ENCODE data around the gene TTLL10. TPM values are rescaled to one million over a fixed set of nuclear protein-coding genes. Genes with fewer than 3 reads are reported as not detected.

TTLL10 gene
- total RNA-seq, 1 experiment from 2014 or later: not detected

DNA sequence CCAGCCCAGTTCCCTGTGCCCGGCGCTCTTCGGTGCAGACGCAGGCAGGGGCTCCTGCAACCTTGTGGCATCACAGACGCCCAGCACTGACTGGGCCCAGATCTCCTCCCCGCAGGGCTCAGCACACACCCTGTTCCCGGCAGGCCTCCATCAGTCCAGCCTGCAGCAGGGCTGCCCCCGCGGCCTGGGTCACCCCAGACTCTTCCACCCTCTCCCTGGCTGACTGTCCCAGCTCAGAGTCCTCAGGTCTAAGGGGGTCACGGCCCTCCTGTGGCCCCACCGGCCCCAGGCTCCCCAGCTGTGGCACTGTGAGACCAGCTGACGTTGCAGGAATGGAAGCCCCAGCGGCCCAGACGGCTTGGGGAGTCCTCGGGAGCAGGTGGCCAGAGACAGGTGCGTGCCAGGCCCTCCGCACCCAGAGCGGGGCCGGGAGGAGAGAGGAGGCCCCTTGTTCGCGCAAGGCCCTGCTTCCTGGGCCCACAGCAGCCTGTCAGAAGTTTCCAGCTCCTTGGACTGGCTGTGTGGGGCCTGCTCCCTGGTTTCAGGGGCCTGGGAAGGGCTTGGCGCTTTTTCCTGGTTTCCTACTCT lies 62.6 kb downstream of the TTLL10 start:
- no peak for DNase-seq (ENCODE audit: low read depth)

GRCh38 chr1:1236945-1237873 lies 63.5 kb downstream of the TTLL10 start:
- DNase-seq (ENCODE audit: low read depth): no peak

GRCh38 chr1:1237874-1238701 lies 64.4 kb downstream of the TTLL10 start:
- DNase-seq (ENCODE audit: low read depth): no peak

DNA sequence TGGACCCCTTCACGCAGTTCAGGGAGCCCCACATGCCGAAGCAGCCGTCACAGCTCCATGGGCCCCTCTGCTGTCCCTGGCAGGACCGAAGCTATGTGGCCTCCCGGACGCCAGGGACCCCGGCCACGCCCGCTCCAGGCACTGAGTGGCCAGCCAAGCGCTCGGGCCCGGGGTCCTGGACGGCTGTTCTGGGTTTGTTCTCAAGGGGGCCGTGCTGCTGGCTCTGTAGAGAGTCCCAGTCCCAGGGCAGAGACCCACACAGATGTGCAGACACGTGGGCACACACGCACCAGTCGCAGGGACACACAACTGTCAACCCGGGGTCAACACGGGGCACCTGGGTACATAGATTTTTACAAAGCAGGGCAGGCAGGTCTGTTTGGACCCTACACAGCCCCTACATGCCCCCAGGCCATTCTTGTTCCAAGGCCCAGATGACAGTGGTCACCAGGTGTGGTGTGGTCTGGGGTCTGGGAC lies 65.1 kb downstream of the TTLL10 start:
- no peak for DNase-seq (ENCODE audit: low read depth)

DNA sequence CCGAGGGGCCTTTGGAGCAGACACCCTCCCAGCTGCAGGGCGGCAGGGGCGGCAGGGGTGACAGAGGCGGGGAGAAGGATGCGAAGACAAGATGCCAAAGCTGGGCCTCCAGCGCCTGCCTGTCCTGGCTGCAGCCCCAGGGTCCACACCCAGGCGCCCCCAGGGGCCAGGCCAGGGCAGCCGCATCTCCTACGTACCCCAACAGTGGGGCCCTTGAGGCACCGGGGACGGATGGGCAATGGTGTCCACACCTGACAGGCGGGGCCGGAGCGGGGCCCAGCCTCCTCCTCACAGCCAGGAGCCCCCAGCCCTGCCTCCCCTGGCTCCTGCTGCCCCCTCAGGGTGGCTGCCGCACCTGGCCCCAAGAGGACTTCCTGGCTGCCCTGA lies 65.5 kb downstream of the TTLL10 start:
- DNase-seq (ENCODE audit: low read depth): no peak

DNA sequence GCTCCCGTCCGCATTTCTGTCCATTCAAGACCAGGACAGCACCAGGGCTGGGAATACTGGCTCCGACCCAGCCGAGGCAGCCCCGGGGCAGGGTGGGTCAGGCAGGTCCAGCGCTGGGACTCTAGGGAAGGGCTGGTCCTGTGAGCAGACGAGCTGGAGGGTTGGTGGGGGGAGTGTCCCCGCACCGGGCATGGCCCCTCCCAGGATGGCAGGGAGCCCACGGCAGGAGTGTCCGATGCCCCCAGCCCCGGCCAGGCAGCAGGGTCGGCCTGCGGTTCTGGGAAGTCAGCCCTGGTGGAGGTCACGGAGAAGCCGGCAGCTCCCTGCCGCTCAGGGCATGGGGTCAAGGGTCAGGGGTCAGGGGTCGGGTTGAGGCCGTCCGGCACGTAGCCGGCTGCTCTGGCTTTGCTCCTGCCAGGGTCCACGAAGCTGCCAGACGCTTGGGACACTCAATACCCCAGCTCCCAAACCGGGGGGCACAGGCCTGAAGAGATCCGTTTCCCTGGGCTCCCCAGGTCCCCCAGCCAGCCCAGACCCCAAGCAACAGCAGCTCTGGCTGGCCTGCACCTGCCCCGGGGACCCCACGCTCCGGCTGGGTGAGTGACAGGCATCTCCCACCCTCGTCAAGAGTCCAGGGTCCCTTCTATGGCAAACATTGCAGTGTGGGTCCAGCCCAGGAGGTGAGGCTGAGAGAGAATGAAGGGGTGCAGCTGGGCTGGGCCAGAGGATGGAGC lies 66.1 kb downstream of the TTLL10 start:
- DNase-seq (ENCODE audit: low read depth): peak; percentile 22

DNA sequence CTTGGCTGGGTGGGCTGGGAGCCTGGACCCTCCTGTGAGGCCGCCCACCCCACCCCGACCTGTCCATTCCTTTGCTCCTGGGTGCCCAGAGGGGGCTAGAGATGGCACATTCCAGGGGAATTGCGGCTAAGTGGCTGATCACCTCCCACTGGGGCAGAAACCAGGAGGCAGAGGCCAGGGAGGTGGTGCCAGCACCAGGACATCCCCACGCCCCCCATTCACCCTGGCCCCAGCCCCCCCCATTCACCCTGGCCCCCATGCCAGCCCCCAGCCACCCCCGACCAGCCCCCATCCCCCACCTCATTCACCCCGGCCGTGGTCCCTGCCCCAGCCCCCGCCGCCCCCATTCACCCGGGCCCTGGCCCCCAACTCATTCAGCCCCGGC lies 66.7 kb downstream of the TTLL10 start:
- no peak for DNase-seq (ENCODE audit: low read depth)

- no peak for DNase-seq (ENCODE audit: low read depth)
Measured at GRCh38 chr1:1240822-1241587, 67.3 kb downstream of the TTLL10 start.

DNA sequence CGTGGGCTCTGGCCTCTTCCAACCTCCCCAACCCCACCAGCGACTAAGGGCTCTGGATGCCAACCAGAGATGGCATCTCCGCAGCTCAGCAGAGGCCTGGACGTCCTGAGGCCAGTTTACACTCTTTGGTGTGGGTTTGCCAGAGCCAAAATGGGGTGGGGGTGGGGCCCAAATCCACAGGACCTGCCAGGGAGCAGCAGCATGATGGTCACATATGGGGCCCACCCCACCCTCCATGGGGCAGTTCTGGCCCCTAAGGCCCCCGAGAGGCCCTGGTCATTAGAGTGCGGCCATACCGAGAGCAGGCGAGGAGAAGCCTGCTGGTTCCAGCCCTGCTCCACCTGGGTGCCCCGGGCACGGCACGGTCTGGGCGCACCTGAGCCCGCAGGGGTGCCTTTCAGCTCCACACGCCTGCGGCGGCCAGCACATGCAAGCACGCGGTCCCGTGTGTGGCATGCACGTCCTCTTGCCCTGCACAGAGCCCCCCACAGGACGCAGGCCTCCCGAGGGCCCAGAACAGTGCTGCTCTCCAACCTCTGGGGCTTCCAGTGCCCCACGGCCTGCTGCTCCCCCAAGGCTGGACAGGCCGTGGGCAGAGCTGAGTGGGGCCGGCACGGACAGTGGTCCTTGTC lies 68.0 kb downstream of the TTLL10 start:
- no peak for DNase-seq (ENCODE audit: low read depth)

DNA sequence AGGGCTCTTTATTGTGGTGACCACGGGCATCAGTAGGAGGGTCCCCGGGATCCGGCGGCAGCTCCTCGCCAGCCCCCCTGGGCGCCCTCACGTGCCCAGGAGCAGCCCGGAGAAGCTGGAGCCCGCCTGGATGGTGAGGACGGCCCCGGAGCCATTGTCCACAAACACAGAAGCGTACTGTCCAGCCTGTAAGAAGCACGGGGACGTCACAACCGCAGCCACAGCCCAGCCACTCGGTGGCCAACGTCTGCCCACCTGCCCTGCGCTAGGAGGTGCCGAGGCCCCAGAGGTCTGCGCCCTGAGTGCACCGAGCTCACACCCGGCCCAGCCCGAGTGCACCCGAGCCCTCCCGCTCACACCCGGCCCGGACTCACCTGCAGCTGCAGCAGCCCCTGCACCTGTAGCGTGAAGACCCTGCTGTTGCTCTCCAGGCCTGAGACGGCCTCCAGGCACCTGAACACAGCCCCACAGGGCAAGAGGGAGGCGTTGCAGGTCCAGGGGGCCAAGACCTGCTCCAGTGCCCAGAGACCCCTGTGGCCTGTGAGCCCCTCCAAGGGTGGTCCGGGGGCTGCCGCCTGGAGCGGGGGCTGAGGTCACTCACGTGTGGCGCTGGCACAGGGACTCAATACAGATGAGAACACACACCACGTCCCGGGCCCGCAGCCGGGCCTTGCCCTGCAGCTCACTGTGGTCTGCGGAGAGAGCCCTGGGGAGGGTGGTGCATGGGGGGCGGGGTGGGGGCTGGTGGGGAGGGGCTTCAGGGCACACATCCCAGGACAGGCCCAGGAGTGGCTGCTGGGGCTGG lies 69.0 kb downstream of the TTLL10 start:
- no peak for DNase-seq (ENCODE audit: low read depth)

DNA sequence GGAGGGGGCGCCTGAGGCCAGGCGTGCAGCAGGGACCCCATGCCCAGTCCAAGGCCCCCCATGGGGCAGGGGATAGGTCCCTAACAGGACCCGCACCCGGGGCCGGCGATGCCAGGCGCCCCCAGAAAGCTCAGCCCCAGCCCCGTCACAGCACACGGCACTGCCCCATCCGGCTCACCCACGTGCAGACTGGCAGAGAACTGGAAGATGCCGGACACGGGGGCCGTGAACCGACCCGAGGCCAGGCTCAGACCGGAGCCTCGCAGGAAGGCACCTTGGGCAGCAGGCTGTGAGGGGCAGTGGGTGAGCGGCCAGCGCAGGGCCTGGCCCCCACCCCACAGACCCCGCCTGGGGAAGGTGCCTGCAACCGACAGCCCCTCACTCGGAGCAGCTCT lies 69.6 kb downstream of the TTLL10 start:
- no peak for DNase-seq (ENCODE audit: low read depth)

GRCh38 chr1:1243807-1244191 lies 70.1 kb downstream of the TTLL10 start:
- no peak for DNase-seq (ENCODE audit: low read depth)

DNA sequence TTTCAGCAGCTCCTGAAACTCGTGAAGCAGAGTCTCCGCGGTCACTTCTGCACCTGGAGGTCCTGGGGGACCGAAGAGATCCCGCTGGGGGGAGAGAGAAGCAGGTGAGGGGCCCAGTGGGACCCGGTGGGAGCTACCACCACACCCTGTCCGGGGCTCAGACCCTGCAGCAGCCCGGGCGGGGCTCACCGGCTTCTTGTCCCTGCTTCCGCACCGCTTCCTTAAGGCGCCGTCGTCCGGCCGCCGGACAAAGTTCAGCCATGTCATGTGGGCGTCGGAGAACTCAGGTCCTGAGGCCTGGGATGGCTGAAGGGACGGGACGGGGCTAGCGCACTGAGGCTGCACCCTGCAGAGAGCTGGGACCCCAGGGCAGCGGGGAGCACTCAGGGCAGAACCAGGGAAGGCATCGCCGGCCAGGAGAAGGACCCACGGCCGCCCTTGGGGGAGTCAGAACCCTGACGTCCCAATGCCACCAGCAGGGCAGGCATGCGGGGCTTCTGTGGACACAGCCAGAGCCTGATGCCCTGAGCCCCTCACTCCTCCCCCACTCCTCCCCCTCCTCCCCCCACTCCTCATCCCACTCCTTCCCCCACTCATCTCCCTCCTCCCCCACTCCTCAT lies 70.6 kb downstream of the TTLL10 start:
- DNase-seq (ENCODE audit: low read depth): peak; percentile 33

DNA sequence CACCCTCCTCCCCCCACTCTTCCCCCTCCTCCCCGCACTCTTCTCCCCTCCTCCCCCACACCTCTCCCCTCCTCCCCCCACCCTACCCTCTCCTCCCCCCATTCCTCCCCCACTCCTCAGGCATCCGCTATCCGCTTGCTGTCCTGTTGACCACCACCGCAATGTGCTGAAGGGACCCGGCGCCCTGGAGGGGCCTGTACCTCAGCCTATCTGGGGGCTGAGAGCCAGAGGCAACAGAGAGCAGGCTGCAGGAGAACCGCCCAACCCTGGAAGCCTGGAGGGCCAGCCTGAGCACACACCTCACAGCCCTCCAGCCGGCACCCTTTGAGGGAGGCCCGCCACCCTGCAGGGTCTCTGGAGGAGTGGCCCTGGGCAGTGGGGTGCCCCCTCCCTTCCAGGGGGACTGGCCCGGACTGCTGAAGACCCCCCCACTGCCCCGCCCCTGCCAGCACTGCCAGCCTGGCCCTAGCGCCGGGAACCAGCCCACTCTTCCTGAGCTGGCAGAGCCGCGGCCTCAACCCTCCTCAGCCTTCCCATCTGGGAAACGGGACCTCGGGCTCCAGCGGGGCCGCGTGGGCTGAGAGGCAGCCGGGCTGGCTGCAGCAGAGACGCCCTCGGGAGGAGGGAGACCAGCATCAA lies 71.6 kb downstream of the TTLL10 start:
- DNase-seq (ENCODE audit: low read depth): no peak

GRCh38 chr1:1245817-1246576 lies 72.3 kb downstream of the TTLL10 start:
- no peak for DNase-seq (ENCODE audit: low read depth)

- no peak for DNase-seq (ENCODE audit: low read depth)
Measured at GRCh38 chr1:1246577-1247340, 73.1 kb downstream of the TTLL10 start, which contains the start of gene C1QTNF12. C1QTNF12 (minus strand) TSS chr1:1246722; CDS start chr1:1246690, 32 bp downstream.

DNA sequence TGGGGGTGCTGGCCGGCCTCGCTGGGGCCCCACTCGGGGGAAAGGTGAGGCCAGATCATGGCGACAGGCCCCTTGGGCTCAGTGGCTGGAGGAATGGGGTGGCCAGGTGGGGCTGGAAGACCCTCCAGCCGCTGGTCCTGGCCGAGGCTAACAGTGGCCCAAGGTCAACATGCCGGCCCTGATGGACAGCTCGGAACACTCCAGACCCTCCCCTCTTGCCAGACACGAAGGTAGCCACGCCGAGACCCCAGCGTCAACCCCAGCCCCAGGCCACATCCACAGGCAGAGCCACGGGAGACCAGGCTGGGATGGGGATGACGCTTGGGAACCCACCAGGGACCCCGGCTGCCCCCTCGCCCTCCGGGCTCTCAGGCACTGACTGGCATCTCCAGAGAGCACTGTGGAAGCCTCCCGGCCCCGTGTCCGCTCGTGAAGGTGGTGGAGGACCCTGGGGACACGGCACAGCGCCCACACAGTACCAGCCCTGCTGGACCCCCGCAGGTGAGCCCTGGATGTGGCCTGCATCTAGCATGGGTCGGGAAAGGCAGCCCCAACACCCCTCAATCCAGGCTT lies 73.7 kb downstream of the TTLL10 start:
- no peak for DNase-seq (ENCODE audit: low read depth)

Data from RPMI7951 (cell line).